ENCODE data around the gene CCDC54.
"Not testable (repeated sequence)": the region's sequence is repeated elsewhere in the genome, so short reads cannot be mapped to it uniquely, and the experiment has no call there.

CCDC54 gene

DNA sequence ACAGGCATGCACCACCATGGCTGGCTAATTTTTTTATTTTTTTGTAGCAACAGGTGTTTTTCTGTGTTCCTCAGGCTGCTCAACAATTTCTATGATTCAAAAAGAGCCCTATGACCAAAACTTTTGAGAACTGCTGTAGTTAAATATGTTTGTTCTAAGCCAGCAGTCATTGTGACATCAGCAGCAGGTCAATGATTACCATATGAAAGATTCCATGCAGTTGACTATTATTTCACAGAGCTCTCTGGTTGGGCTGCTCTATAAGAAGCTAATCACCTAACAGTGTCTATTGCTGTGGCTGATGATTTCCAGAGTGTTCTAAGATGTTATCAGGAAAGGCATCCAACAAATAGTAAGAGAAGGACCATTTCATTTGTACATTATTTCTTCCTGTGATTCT lies at the start of gene CCDC54:
Gene CCDC54 (plus strand): TSS at position 289 of the 400 bp plus-strand sequence. CDS start 149 bp downstream, outside the sequence.
- no peak for DNase-seq

DNA sequence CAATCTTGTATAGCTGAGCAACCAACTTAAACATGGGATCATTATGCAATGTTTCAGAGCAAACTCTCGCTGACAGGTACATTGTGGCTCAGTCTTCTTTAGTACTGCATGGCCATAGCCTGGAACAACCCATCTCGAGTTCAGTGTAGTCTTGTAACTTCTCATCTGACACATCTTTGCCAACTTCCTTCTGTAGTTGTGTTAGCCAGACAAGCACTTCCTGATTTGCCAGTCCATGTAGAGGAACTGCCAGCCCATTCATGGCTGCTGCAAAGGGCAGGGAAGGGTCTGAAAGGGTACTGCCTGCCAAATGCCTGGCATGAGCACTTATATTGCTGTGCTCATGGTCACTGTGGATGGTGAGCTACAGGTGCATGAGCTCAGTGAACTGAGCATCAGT lies 49.2 kb upstream of the CCDC54 start:
- no peak for DNase-seq

GRCh38 chr3:107329088-107329487 lies 48.2 kb upstream of the CCDC54 start:
- DNase-seq = no peak

DNA sequence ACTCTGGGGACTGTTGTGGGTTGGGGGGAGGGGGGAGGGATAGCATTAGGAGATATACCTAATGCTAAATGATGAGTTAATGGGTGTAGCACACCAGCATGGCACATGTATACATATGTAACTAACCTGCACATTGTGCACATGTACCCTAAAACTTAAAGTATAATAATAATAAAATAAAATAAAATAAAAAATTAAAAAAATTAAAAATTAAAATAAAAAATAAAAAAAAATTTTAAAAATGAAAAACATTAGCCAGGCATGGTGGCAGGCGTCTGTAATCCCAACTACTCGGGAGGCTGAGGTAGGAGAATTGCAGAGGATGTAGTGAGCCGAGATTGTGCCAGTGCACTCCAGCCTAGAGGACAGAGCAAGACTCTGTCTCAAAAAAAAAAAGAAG lies 37.5 kb upstream of the CCDC54 start:
- not testable (repeated sequence) for DNase-seq

GRCh38 chr3:107344722-107345121 lies 32.5 kb upstream of the CCDC54 start:
- DNase-seq = no peak

DNA sequence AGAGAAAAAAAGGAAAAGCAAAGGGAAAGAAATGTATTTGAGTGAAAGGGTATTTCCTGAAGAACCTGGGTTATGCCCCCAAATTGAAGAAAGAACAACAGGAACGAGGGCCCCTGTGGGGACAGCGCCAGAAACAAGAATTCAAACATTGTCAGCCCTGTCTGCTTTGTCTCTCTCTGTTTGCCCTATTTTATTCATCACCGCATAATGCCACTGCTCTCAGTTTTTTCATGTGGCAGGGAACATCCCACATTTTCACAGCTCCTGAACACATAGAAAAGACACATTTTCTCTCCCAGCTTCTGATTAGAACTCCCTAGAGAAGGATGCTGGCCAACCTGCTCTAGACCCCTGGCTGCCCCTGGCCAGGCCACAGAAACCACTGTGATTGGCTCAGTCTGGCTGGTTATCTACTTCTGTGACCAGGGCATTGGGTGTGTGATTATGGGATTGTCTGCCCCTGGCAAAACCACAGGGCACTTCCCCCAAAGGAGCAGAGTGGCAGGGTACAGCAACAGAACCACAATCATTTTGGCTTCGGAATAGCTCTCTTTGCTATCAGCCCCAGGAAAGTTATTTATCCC lies 31.3 kb upstream of the CCDC54 start:
- no peak for DNase-seq

DNA sequence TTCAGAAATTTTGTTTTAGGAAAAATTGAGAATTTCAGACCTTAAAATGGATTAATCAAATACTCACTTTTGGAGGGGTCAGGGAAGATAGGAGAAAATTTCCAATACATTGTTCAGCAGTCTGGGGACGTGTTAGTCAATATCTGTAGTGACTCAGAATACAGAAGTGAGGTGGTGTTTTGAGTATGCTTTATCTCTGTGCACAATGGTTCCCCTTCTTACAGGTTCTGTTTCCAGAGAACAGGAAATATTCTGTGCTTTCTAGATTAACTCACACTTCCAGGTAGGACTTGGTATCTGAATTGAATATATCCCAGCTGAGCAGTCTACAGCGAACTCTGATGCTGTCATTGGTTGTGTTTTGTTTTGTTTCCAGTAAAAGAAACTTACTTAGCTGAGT lies 30.7 kb upstream of the CCDC54 start:
- DNase-seq = no peak

DNA sequence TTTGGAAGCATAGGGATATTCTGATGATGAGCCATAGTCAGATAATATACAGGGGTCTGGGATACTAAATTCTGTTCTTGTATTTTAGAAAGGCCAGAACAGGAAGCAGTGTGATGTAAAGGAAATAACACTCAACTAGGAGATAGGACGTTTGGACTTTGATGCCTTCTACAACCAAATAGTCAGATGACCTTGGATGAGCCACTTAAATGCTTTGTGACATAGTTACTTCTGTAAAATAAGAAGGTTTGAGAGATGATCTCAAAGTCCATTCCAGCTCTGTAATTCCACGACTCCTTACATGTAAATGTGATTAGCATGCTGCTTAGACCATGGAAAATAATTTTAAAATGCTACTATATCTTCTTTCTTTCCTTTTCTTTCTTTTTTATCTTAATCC lies 29.5 kb upstream of the CCDC54 start:
- DNase-seq = no peak

DNA sequence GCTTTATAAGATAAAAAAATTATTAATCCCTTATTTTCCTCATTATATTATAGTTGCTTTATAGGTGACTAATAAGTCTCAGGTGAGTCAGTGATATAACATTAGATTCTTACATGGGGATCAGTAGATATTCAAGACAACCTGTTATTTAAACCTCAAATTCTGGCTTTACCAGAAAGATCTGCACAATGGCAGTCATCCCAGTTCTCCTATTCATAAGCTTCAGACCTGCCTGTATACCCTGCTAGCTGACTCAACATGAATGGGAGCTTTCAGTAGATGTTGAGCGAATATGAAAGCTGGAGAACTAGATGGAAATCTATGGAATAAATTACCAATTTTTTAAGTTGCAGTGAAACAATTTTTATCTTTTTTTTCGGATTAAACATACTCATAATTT lies 20.5 kb upstream of the CCDC54 start:
- DNase-seq = no peak

DNA sequence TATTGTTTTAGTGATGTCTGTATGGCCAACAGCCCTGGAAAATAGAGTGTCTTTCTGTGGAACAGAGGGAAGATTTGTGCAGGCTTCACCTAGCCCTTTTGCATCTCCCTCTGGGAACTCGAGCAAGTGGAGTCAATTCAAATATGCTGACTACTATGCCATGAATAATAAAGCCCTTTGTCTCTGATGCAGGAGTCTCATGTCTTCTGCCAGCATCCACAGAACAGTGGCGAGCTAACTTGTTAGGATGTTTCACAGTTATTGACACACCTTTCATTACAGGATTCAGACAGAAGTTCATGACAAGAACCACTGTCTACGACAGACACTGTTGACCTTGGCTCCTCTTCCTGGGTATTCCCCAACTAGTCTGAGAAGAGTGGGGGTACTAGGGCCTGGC lies 15.6 kb upstream of the CCDC54 start:
- DNase-seq = no peak

DNA sequence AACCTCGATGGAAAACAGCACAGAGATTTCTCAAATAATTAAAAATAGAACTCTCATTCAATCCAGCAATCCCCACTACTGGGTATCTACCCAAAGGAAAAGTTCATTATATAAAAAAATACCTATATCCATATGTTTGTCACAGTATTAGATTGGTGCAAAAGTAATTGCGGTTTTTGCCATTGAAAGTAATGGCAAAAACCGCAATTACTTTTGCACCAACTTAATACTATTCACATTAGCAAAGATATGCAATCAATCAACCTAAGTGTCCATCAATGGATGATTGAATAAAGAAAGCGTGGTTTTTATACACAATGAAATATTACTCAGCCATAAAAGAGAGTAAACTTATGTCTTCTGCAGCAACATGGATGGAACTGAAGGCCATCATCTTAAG lies 12.2 kb upstream of the CCDC54 start:
- no peak for DNase-seq

GRCh38 chr3:107366766-107367165 lies 10.5 kb upstream of the CCDC54 start:
- DNase-seq = no peak

GRCh38 chr3:107367353-107367752 lies 9.9 kb upstream of the CCDC54 start:
- DNase-seq = no peak

DNA sequence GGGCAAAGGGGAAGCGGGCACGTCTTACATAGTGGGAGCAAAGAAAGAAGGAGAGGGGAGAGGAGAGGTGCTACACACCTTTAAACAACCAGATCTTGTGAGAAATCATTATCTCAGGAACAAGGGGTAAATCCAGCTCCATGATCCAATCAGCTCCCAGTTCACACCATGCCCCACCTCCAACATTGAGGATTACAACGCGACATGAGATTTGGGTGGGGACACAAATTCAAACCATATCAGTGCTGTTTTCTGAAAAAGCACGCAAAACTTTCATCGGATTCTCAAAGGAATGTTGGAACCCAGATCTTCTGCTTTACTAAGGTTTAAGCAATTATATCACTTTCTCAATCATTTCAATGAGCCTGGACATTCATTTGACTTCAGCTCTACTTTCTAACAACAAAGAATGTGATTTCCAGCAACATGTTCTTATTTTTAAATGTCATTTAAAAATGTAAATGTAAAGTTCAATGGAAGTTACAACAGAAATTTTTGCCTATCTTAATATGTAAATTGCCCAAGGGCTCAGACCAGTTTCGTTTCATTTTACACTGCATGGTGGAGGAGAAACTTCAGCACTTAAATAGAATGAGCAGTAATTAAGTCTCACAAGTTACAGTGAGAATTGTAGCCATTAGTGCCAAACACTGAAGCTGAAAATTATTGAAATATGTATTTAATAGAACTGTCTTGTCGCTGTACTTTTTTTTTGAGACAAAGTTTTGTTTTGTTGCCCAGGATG lies 8.4 kb upstream of the CCDC54 start:
- DNase-seq = no peak

DNA sequence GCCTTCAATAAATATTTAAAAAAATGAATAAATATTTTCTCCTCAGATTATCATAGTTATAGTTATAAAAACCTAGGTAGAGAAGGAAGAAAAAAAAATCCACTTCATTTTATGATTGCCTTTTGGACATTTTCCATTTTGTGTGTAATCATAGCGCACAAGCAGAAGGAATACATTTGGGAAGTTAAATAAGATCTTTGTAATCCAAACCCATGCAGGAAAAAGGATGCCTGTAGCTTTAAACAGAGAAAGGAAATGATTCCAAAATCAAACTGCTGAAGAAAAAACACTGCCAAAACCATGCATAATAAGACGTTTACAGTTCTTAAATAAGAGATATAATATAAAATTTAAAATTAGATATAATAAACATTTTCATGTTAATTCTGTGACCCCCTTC lies 7.4 kb upstream of the CCDC54 start:
- no peak for DNase-seq

- DNase-seq = no peak
Observed at GRCh38 chr3:107370907-107371306, 6.3 kb upstream of the CCDC54 start.

- DNase-seq = no peak
Observed at GRCh38 chr3:107372506-107372905, 4.7 kb upstream of the CCDC54 start.

DNA sequence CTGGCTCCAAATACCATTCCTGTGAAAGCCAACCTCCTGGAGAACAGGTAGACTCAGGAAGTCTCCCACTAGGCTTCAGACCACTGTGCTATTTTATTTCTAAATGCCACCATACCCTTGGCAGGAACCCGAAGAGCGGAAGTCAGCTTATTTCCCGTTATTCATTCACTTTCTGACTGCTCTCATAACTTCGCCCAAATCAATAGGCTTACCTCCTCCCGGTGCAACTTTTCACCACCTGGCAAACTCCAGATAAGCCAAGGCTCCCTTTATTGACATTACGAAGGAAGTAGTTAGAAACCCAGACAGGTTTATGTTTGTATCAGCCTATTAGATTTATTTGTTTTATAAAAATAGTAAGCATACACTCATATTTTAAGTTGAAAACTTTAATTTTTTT lies 3.3 kb upstream of the CCDC54 start:
- no peak for DNase-seq

DNA sequence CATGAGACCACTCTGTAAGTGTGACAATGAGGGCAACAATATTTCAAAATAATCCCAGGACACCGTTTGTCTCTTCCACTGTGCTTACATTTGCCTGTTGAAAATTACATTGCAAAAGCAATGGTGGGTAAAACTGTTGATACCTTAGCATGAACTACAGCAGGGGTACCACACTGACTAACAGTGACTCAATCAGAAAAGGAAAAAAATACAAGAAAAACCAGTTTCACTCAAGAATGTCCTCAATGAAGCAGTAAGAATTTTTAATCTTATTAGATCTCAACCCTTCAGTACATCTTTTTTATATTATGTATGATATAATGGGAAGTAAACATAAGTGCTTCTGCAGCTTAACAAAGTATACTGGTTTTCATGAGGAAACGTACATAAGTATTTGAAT lies 1.6 kb upstream of the CCDC54 start:
- no peak for DNase-seq

- DNase-seq = no peak
Observed at GRCh38 chr3:107382631-107383030, 5.4 kb downstream of the CCDC54 start.

GRCh38 chr3:107384428-107384827 lies 7.2 kb downstream of the CCDC54 start:
- DNase-seq = no peak

DNA sequence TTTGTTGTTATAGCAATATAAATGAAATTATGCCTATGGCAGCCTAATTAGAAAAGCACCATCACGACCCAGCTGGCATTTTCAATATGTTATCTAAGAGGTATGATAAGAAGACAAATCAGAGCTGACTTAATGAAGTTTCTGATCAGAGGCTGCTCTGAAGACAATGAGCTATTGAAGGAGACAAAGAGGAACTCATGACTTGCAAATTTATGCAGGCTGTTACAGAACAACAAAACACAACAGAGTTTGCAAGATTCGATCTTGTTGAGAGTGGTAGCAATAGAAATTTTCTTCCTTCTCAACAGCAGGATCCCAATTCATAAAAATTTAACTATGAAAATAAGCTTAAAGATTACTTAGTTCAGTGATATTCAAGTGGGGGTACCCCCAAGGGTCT lies 7.7 kb downstream of the CCDC54 start:
- DNase-seq = no peak

- DNase-seq = no peak
Observed at GRCh38 chr3:107387555-107387954, 10.3 kb downstream of the CCDC54 start.

GRCh38 chr3:107392549-107393165 lies 15.4 kb downstream of the CCDC54 start:
- DNase-seq = no peak

DNA sequence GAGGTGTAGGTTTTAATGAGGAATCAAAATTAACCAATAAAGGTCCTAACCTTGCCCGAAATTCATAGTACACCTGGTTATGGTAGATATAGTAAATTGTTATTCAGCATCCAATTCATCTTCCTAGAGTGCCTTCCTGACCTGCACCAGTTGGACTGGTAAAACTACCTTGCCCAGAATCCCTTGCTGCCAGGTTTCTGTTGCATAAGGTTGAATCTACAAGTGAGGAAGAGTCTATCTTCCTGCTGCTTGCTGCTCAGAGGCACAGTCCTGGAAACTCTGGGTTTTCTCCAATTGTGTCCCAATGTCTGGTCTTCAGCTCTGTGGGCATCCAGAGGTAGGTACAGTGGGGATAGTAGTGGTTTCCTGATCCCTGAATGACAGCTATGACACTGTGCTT lies 17.3 kb downstream of the CCDC54 start:
- DNase-seq = no peak

Measured in left hindlimb (tissue), 1 donor.